Rectal smooth muscle tissue (tissue), 1 donor: ENCODE results near the gene RRAD.
"Not testable (repeated sequence)": the region's sequence is repeated elsewhere in the genome, so short reads cannot be mapped to it uniquely, and the experiment has no call there.

Experiments used
- H3K27ac ChIP-seq: one replicate; pipeline ENCODE4 v1.7.0; 2013; ENCODE audit warnings: low read depth, low read length, inconsistent platforms
- H3K27me3 ChIP-seq: one replicate; pipeline ENCODE4 v1.7.0; 2013; ENCODE audit warnings: low read length; ENCODE audit not compliant: control insufficient read depth, insufficient read depth
- H3K36me3 ChIP-seq: one replicate; pipeline ENCODE4 v1.7.0; 2013; ENCODE audit warnings: low read length; ENCODE audit not compliant: control insufficient read depth, insufficient read depth
- H3K4me1 ChIP-seq: one replicate; pipeline ENCODE4 v1.7.0; 2013; ENCODE audit warnings: low read length; ENCODE audit not compliant: control insufficient read depth, insufficient read depth
- H3K4me3 ChIP-seq: one replicate; pipeline ENCODE4 v1.7.0; 2013; ENCODE audit warnings: low read length
- H3K9ac ChIP-seq: one replicate; pipeline ENCODE4 v1.7.0; 2013; ENCODE audit warnings: low read length

Gene RRAD

DNA sequence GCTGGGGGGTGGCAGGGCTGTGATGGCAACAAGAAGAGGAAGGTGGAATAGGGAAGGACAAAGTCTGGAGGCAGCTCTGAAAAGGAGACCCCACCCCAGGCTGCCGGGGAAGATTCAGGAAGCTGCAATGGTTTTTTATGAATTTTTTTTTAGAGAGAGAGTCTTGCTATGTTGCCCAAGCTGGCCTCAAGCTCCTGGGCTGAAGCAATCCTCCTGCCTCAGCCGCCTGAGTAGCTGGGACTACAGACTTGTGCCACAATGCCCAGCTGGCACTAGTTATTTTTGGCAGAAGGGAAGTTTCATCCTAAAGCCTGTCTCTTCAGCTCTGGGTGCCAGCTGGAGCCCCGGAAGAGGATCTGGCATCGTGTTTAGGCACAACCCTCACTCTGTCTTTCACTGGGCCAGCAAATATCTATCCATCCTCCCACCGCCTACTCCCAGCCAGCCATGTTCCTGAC lies 34.4 kb upstream of the RRAD start:
- Histone ChIP-seq H3K27ac (no peak overlapping the region), H3K27me3 (no peaks in the 10 kb centered on the region), H3K4me1 (no peaks in the 10 kb centered on the region), H3K4me3 (no peak overlapping the region), H3K9ac (no peak overlapping the region), H3K36me3 (no peaks in the 10 kb centered on the region)

DNA sequence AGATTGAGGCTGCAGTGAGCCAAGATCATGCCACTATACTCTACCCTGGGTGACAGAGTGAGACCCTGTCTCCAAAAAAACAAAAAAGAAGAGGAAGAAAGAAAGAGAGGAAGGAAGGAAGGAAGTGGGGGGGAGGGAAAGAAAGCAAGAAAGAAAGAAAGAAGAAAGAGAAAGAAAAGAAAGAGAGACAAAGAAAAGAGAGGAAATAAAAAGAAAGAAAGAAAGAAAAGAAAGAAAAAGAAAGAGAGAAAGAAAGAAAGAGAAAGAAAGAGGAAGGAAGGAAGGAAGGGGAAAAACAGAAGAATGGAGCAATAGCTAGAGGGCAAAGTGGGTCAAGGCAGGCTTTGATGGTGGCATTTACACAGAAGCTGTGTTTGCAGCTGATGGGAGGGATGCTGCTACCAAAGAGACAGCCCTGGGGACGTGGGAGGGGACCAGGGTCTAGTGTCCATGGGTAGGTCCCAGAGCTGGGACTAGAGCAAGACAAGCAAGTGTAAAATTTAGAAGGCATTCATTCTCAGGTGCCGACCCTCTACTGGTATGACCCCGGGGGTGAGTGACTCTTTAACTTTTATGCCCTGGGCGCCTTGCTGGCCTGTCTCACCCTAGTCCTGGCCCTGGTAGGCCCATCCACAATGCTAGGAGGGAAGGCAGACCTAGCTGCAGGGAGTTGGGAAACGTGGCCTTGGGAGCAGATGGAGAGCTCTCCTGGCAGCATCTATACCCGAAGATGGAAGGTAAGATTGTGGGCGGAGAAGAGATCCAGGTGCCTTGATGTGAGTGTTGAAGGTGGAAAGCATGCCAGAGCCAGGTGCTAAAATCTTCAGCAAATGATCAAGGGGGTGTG lies 33.7 kb upstream of the RRAD start:
- Histone ChIP-seq H3K4me3 (no peak overlapping the region), H3K27ac (no peak overlapping the region), H3K4me1 (no peaks in the 10 kb centered on the region), H3K27me3 (no peaks in the 10 kb centered on the region), H3K9ac (no peak overlapping the region), H3K36me3 (no peaks in the 10 kb centered on the region)

DNA sequence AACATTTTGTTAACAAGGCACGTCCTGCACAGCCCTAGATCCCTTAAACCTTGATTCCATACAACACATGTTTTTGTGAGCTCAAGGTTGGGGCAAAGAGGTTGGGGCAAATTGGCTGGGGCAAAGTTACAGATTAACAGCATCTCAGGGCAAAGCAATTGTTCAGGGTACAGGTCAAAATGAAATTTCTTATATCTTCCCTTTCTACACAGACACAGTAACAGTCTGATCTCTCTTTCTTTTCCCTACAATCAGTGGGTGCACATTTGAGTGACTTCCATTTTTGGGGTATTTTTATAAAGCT lies 30.8 kb upstream of the RRAD start:
- not testable (repeated sequence) for H3K4me1 ChIP-seq, H3K36me3 ChIP-seq, H3K27ac ChIP-seq, H3K4me3 ChIP-seq, H3K27me3 ChIP-seq, H3K9ac ChIP-seq

DNA sequence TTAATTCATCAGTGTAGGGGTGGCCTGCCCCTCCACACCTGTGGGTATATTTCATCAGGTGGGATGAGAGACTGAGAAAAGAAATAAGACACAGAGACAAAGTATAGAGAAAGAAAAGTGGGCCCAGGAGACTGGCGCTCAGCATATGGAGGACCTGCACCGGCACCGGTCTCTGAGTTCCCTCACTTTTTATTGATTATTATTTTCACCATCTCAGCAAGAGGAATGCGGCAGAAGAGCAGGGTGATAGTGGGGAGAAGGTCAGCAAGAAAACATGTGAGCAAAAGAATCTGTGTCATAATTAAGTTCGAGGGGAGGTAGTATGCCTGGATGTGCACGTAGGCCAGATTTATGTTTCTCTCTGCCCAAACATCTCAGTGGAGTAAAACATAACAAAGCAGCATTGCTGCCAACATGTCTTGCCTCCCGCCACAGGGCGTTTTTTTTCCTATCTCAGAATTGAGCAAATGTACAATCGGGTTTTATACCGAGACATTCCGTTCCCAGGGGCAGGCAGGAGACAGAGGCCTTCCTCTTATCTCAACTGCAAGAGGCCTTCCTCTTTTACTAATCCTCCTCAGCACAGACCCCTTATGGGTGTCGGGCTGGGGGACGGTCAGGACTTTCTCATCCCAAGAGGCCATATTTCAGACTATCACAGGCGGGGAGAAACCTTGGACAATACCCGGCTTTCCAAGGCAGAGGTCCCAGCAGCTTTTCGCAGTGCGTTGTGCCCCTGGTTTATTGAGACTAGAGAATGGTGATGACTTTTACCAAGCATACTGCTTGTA lies 30.2 kb upstream of the RRAD start:
- H3K27me3 ChIP-seq, H3K4me3 ChIP-seq, H3K9ac ChIP-seq, H3K36me3 ChIP-seq, H3K4me1 ChIP-seq, H3K27ac ChIP-seq: not testable (repeated sequence)

DNA sequence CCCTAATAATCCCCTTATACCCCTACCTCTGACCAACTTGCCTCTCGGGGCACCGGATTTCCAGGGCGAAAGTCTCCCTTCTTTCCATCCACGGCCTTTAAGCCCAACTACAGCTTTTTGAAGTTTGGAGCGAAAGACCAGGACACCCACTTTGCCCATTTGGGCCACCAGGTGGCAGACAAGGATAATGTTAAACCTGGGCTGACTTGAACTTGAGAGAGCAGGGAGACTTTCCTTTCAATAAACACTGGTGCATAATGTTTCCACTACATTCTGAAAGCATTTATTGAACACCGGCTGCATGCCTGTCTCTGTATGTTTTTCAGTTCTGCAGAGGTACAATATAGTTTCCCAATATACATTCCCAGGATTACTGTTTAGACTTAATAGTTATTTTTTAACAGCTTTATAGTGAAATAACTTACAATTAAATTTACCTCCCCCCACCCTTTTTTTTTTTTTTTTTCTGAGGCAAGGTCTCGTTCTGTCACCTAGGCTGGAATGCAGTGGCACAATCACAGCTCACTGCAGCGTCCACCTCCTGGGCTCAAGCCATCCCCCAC lies 28.8 kb upstream of the RRAD start:
- Histone ChIP-seq H3K27me3 (no peaks in the 10 kb centered on the region), H3K9ac (no peak overlapping the region), H3K4me1 (no peaks in the 10 kb centered on the region), H3K36me3 (no peaks in the 10 kb centered on the region), H3K27ac (no peak overlapping the region), H3K4me3 (no peak overlapping the region)

DNA sequence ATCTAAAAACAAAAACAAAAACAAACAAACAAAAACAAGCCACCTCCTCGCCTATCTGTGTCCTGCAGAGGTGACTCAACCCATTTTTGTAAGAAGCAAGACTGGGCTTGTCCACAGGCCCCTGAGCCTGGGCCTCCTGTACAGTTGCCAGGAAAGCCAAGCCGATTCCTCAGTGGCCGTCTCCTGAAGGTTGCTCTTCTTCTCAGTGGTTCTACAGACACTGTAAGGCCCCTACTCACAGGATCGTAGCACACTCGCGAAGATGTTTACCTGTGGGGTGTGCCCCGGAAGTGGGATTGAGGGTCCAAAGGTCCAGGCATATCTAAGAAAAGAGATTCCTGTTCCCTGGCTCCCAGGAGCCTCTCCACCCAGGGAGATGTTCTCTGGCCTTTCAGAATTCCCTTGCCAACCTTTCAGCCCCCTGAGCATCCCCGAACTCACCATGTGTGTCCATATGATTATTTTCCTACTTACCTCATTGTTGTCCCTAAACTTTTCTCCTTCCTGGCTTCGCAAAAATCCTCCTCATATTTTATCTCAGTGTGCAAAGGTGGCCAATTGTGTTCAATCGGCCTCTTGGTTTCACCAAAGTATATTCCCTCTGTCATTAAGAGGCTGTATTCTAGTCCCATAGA lies 28.2 kb upstream of the RRAD start:
- H3K9ac ChIP-seq = no peak overlapping the region
- H3K4me1 ChIP-seq = no peaks in the 10 kb centered on the region
- no peaks in the 10 kb centered on the region for H3K36me3 ChIP-seq
- H3K4me3 ChIP-seq = no peak overlapping the region
- peaks cover 2% of the 10 kb centered on the region for H3K27me3 ChIP-seq
- no peak overlapping the region for H3K27ac ChIP-seq

DNA sequence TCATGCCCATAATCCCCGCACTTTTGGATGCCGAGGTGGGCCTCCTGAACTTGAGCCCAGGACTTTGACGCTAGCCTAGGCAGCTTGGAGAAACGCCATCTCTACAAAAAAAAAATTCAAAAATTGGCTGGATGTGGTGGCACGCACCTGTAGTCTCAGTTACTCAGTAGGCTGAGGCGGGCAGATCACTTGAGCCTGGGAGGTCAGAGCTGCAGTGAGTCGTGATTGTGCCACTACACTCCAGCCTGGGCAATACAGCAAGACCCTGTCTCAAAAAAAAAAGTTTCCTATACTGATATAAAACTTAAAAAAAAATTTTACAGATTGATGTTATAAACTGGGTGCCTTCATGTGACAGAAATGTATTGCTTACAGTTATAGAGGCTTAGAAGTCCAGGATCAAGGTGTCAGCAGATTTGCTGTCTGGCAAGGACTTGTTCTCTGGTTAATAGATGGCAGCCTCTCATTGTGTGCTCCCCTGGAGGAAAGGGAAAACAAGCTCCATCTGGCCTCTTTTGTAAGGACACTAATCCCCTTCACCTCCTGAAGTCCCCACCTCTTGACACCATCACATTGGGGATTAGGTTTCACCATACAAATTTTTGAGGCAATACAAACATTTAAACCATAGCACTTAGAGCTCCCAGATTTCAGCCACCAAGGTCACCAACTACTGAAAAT lies 27.2 kb upstream of the RRAD start:
- no peak overlapping the region for H3K27ac ChIP-seq
- H3K4me1 ChIP-seq = no peaks in the 10 kb centered on the region
- no peak overlapping the region for H3K9ac ChIP-seq
- H3K4me3 ChIP-seq = no peak overlapping the region
- no peaks in the 10 kb centered on the region for H3K36me3 ChIP-seq
- H3K27me3 ChIP-seq = peaks cover 3% of the 10 kb centered on the region

DNA sequence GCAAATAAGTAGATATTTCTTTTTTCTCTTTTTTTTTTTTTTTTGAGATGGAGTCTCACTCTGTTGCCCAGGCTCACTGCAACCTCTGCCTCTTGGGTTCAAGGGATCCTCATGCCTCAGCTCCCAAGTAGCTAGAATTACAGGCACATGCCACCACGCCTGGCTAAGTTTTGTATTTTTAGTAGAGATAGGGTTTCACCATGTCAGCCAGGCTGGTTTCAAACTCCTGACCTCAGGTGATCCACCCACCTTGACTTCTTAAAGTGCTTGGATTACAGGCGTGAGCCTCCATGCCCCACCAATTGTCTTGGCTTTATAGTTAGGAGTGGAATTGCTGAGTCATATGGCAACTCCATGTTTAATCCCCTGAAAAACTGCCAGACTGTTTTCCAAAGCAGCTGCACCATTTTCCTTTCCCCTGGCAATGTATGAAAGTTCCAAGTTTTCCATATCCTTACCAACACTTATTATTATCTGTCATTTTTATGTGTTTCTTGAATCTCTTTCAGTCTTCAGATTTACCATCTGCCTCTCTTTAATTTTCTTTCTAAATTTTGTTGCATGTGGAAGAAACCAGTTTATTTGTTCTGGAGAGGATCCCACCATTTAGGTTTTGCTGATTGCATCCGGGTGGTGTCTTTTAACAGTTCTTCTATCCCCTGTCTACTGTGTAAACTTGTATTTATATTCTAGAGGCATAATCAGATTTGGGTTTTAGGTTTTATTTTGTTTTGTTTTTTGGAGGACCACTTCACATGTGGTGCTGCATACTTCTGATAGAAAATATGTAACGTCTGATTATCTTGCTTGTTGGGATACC lies 25.8 kb upstream of the RRAD start:
- Histone ChIP-seq H3K4me3 (no peak overlapping the region), H3K9ac (no peak overlapping the region), H3K27me3 (peaks cover 3% of the 10 kb centered on the region), H3K4me1 (no peaks in the 10 kb centered on the region), H3K36me3 (no peaks in the 10 kb centered on the region), H3K27ac (no peak overlapping the region)

DNA sequence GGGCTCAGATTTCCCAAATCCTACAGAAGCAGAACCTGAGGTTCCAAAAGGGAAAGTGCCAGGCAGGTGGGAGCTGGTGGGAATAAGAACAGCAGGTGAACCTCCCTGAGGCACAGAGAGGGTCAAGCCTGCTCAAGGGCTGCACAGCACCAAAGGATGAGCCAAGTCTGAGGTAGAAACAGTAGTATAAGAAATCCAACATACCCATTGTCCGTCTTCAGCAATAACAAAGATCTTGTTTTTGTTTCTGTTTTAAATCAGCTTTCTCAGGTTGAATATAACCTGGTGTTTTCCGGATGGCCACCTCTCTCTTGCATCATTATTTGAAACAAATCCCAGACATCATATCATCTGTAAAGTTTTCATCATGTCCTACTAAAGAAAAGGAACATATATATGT lies 25.1 kb upstream of the RRAD start:
- H3K36me3 ChIP-seq = no peaks in the 10 kb centered on the region
- H3K27me3 ChIP-seq = peaks cover 3% of the 10 kb centered on the region
- no peaks in the 10 kb centered on the region for H3K4me1 ChIP-seq
- no peak overlapping the region for H3K27ac ChIP-seq
- peak overlapping the region; percentile 11 for H3K4me3 ChIP-seq
- H3K9ac ChIP-seq = no peak overlapping the region

DNA sequence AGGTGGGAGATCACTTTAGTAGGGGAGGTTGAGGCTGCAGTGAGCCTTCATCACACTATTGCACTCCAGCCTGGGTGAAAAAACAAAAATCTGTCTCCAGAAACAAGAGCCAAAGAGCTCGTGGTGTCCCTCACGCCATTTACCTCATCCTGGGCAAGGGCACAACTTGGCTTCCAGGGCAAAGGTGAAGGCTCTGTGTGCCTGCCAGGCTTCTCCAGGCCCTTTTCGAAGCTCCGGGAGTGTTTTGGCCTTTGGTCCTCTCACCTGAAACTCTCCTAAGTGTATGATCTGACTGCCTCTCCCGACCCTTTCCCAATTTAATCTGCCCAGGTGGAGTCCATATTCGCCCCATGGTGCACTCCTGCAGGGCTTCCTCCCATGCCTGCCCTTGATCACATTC lies 24.1 kb upstream of the RRAD start:
- Histone ChIP-seq H3K27me3 (peaks cover 3% of the 10 kb centered on the region), H3K4me3 (no peak overlapping the region), H3K36me3 (no peaks in the 10 kb centered on the region), H3K9ac (no peak overlapping the region), H3K27ac (no peak overlapping the region), H3K4me1 (no peaks in the 10 kb centered on the region)

DNA sequence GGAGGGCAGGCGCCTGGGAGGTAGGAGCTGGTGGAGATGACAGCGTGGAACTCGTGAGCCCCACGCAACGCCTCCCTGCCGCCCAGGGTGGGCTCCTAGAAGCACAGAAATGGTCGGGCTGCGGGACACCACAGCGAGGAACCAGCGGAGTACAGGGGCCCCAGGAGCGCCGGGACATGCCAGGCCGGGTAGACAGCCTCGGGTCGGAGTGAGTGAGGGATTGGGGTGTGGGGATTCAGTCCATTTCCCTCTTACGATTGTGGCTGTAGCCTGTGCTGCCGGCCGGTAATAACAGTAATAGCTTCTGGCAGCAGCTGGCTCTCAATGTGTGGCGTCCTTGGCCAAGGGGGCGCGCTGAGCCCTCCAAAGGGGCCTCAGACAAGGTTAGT lies 23.5 kb upstream of the RRAD start:
- no peak overlapping the region for H3K27ac ChIP-seq

More for the DNA sequence above, 23.5 kb upstream of the RRAD start:
- Histone ChIP-seq H3K36me3 (no peaks in the 10 kb centered on the region), H3K4me3 (peak overlapping the region; percentile 68), H3K4me1 (no peaks in the 10 kb centered on the region), H3K9ac (no peak overlapping the region), H3K27me3 (peaks cover 3% of the 10 kb centered on the region)
